Measurements from ENCODE around the gene MS4A15.

DNA sequence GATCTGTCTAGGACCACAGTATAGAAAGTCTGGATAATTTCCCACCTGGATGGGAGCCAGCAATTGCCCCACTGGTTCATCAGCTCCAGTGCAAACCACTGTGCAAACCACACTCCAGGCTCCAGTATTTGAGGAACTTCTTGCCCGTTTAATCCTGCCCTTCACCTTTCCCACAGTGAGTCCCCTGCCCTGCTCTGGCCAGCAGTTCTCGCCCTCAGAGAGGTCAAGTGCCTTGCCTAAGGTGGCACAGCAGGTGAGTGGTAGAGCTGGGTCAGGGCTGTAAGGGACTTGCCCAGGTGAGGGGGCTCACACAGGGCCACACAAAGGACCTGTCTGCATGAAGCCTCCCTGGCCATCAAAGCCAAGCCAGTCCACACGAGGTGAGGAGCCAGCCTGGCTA, 52.6 kb downstream of the MS4A15 start:
- TF ChIP-seq CTCF (IDR thresholded peaks at IDR 0.05) = no peak
- TF ChIP-seq EP300 (IDR thresholded peaks at IDR 0.05) = no peak
- no peak for TF ChIP-seq POLR2A (IDR thresholded peaks at IDR 0.05)

Data from ovary (tissue), 3 donors.